K562 (cell line): Measurements from ENCODE around the gene PLEKHA6.

Experiments used
- DNMT1 ChIP-seq: fragments of 450-650 bp; IDR thresholded peaks from 2 replicates; pipeline ENCODE4 v1.6.1; 2016; ENCODE audit warnings: antibody characterized with exemption, mild to moderate bottlenecking
- JUNB ChIP-seq: fragments of 450-650 bp; formaldehyde crosslinking; conservative IDR thresholded peaks from 2 replicates; pipeline ENCODE4 v1.4.0; 2020; ENCODE audit warnings: mild to moderate bottlenecking
- NONO ChIP-seq, 2 experiments: fragments of 200-400 bp in 1 of 2; fragments of 450-650 bp in 1 of 2; formaldehyde crosslinking in 1 of 2; IDR thresholded peaks; 2 replicates each; pipeline ENCODE4 v1.6.1; 2017; ENCODE audit warnings: low read depth in 2 of 2, mild to moderate bottlenecking in 2 of 2, moderate library complexity in 2 of 2, low read length in 1 of 2
- RAD21 ChIP-seq, 2 experiments: fragments of 250-450 bp in 1 of 2; fragments of 450-650 bp in 1 of 2; sonication (Bioruptor Pico) in 1 of 2; formaldehyde crosslinking in 1 of 2; IDR thresholded peaks in 1 of 2; conservative IDR thresholded peaks in 1 of 2; 2 replicates each; pipeline versions ENCODE4 v1.4.0 to v1.8.0; 2020 to 2022; ENCODE audit warnings: mild to moderate bottlenecking in 2 of 2, moderate library complexity in 1 of 2
- SRF ChIP-seq, 2 experiments: fragments of 250-450, 450-650 bp in 1 of 2; sonication (Bioruptor Pico) in 1 of 2; sonication (generic) in 1 of 2; formaldehyde crosslinking; IDR thresholded peaks; 2 replicates each; pipeline versions ENCODE4 v1.5.0 to v1.5.1; 2020 to 2022; ENCODE audit warnings: mild to moderate bottlenecking in 1 of 2, missing genetic modification reagents in 1 of 2
- TARDBP ChIP-seq: fragments of 450-650 bp; IDR thresholded peaks from 2 replicates; pipeline ENCODE4 v1.6.1; 2016
- U2AF2 ChIP-seq: fragments of 200-400 bp; formaldehyde crosslinking; optimal IDR thresholded peaks from 2 replicates; pipeline ENCODE3; 2017; ENCODE audit warnings: low read depth, mild to moderate bottlenecking, low read length
- ZNF143 ChIP-seq: sonication (generic); formaldehyde crosslinking; IDR thresholded peaks from 2 replicates; pipeline ENCODE4 v1.9.0; 2022; ENCODE audit warnings: mild to moderate bottlenecking, missing genetic modification reagents
- TF ChIP-seq, protein P1 (sequence below), 2 experiments: fragments of 450-650 bp in 1 of 2; sonication (generic) in 1 of 2; formaldehyde crosslinking; conservative IDR thresholded peaks; 2 replicates each; pipeline versions ENCODE4 v1.4.0 to v1.8.1; 2020 to 2022; ENCODE audit warnings: mild to moderate bottlenecking in 1 of 2, missing genetic modification reagents in 1 of 2
- TF ChIP-seq, protein P2 (sequence below): conservative IDR thresholded peaks from 2 replicates; pipeline ENCODE4 v1.6.1; 2011; ENCODE audit warnings: low read depth, mild to moderate bottlenecking, low read length; ENCODE audit not compliant: control insufficient read depth
- TF ChIP-seq, protein P3 (sequence below), 3 experiments: IDR thresholded peaks in 2 of 3; conservative IDR thresholded peaks in 1 of 3; 2 replicates each; pipeline ENCODE4 v1.5.1; 2011 to 2012; ENCODE audit warnings: low read length in 3 of 3, mild to moderate bottlenecking in 3 of 3, control low read depth in 2 of 3, improper control_type of control experiment in 1 of 3, inconsistent platforms in 1 of 3, low read depth in 1 of 3, mixed read lengths in 1 of 3, moderate library complexity in 1 of 3; ENCODE audit not compliant: insufficient read depth in 2 of 3

- TF ChIP-seq NONO (IDR thresholded peaks at IDR 0.05; ENCODE audit: low read depth in 2 of 2, low read length in 1 of 2) (no peak), ZNF143 (CRISPR knock-in tag) (no peak), U2AF2 (no peak), SRF (CRISPR knock-in tag; IDR thresholded peaks at IDR 0.05) (no peak), JUNB (CRISPR knock-in tag) (no peak), TARDBP (no peak), RAD21 (CRISPR knock-in tag; conservative IDR thresholded peaks at IDR 0.05 in 1 of 2, IDR thresholded peaks at IDR 0.05 in 1 of 2) (no peak), DNMT1 (no peak)
- TF ChIP-seq, protein P1, sequence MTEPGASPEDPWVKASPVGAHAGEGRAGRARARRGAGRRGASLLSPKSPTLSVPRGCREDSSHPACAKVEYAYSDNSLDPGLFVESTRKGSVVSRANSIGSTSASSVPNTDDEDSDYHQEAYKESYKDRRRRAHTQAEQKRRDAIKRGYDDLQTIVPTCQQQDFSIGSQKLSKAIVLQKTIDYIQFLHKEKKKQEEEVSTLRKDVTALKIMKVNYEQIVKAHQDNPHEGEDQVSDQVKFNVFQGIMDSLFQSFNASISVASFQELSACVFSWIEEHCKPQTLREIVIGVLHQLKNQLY (CRISPR knock-in tag; conservative IDR thresholded peaks at IDR 0.05): no peak
- TF ChIP-seq, protein P2, sequence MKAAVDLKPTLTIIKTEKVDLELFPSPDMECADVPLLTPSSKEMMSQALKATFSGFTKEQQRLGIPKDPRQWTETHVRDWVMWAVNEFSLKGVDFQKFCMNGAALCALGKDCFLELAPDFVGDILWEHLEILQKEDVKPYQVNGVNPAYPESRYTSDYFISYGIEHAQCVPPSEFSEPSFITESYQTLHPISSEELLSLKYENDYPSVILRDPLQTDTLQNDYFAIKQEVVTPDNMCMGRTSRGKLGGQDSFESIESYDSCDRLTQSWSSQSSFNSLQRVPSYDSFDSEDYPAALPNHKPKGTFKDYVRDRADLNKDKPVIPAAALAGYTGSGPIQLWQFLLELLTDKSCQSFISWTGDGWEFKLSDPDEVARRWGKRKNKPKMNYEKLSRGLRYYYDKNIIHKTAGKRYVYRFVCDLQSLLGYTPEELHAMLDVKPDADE: no peak
- TF ChIP-seq, protein P3, sequence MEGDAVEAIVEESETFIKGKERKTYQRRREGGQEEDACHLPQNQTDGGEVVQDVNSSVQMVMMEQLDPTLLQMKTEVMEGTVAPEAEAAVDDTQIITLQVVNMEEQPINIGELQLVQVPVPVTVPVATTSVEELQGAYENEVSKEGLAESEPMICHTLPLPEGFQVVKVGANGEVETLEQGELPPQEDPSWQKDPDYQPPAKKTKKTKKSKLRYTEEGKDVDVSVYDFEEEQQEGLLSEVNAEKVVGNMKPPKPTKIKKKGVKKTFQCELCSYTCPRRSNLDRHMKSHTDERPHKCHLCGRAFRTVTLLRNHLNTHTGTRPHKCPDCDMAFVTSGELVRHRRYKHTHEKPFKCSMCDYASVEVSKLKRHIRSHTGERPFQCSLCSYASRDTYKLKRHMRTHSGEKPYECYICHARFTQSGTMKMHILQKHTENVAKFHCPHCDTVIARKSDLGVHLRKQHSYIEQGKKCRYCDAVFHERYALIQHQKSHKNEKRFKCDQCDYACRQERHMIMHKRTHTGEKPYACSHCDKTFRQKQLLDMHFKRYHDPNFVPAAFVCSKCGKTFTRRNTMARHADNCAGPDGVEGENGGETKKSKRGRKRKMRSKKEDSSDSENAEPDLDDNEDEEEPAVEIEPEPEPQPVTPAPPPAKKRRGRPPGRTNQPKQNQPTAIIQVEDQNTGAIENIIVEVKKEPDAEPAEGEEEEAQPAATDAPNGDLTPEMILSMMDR (IDR thresholded peaks at IDR 0.05 in 2 of 3, conservative IDR thresholded peaks at IDR 0.05 in 1 of 3; ENCODE audit: insufficient read depth in 2 of 3, low read depth in 1 of 3, low read length in 3 of 3): no peak
Measured at GRCh38 chr1:204268101-204268500, 91.6 kb downstream of the PLEKHA6 start.
